ENCODE data around the gene MAT2A.

GRCh38 chr2:85589181-85589580 lies 50.2 kb downstream of the MAT2A start:
- TF ChIP-seq CTCF (IDR thresholded peaks at IDR 0.05) (no peak), POLR2A (IDR thresholded peaks at IDR 0.05) (no peak)
